Loucy (cell line): Measurements from ENCODE around the gene VWF.
"Not testable (repeated sequence)": the region's sequence is repeated elsewhere in the genome, so short reads cannot be mapped to it uniquely, and the experiment has no call there.

Experiments used
- CTCF ChIP-seq: fragments of 200-600 bp; sonication (generic); conservative IDR thresholded peaks from 2 replicates; pipeline ENCODE4 v1.5.1; 2014; ENCODE audit warnings: mild to moderate bottlenecking, antibody characterized with exemption, low read length
- EZH2phosphoT487 ChIP-seq: fragments of 200-600 bp; IDR thresholded peaks from 2 replicates; pipeline ENCODE4 v1.6.1; 2018; ENCODE audit warnings: antibody characterized with exemption, mild to moderate bottlenecking, moderate library complexity, borderline replicate concordance

GRCh38 chr12:6160049-6160649, 35.7 kb upstream of the VWF start:
- TF ChIP-seq CTCF, EZH2phosphoT487: not testable (repeated sequence)
